Colonic mucosa (tissue), 4 donors: ENCODE data around the gene NTRK3. TPM values are rescaled to one million over a fixed set of nuclear protein-coding genes. Genes with fewer than 3 reads are reported as not detected.

ENCODE experiments used
- DNase-seq: peaks from one replicate; pipeline ENCODE4 v3.0.0-alpha.2; 2020
- H3K27ac ChIP-seq: fragments of 200-600 bp; one replicate; pipeline ENCODE4 v1.8.0; 2021
- H3K27me3 ChIP-seq: fragments of 200-600 bp; one replicate; pipeline ENCODE4 v1.8.0; 2021
- H3K36me3 ChIP-seq: fragments of 200-600 bp; one replicate; pipeline ENCODE4 v1.8.0; 2021
- H3K4me1 ChIP-seq: fragments of 200-600 bp; one replicate; pipeline ENCODE4 v1.8.0; 2021; ENCODE audit warnings: mild to moderate bottlenecking
- H3K4me3 ChIP-seq: fragments of 200-600 bp; one replicate; pipeline ENCODE4 v1.8.0; 2021
- H3K9ac ChIP-seq, 2 donors: one replicate each; pipeline ENCODE4 v1.7.0; 2013; ENCODE audit warnings: control low read depth in 2 of 2, low read depth in 2 of 2, low read length in 2 of 2
- H3K9me3 ChIP-seq: fragments of 200-600 bp; one replicate; pipeline ENCODE4 v1.8.0; 2021
- CTCF ChIP-seq: fragments of 200-600 bp; IDR thresholded peaks from one replicate; pipeline ENCODE4 v1.8.0; 2022; ENCODE audit warnings: antibody characterized with exemption, mild to moderate bottlenecking
- intact Hi-C: fragments of 100-400 bp; cut with DNase I; formaldehyde crosslinking; loops from one replicate; pipeline ENCODE4 v1.14.1; 2022
- total RNA-seq, 2 donors: library from RNA; stranded (reverse); fragmentation: NEBNext Ultra II Directional in 1 of 2; extraction: Animal tissue kit (Norgen Biotek cat#: 25700) in 1 of 2; gene quantifications; one replicate each; pipeline ENCODE4 v1.2.1, GENCODE V29; 2021
- donor health status: healthy.
- donor health status: DM: no; HTN: no; CAD: no.
- donor health status: DM: no; HTN: no; CAD: no.

The NTRK3 gene
- total RNA-seq, 2 donors from 2014 or later = 1.2 to 1.5 TPM

DNA sequence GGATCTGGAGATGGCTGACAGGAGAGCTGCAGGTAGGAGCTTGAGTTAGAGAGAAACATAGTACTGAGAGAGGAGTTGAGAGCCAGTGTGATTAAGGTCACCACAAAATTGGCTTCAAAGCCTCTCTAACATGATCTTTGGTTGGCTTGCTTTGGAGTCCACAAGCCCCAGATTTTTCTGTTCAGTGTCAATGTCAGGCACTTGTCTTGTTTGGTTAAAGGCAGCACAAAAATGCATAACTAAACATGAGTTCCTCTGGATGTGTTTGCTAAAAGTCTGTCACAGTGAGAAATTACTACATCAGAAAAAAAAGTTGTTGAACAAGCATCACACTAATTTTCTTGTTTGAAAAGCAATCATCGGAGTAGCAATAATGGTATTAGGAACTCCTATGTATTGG, 440.5 kb downstream of the NTRK3 start:
- Histone ChIP-seq H3K27me3 (no peaks in the 10 kb centered on the region), H3K36me3 (no peaks in the 10 kb centered on the region), H3K9me3 (no peaks in the 10 kb centered on the region), H3K9ac (no peak overlapping the region), H3K4me1 (no peaks in the 10 kb centered on the region), H3K4me3 (no peak overlapping the region), H3K27ac (no peak overlapping the region)
- no peak for TF ChIP-seq CTCF
- intact Hi-C loops = no loop called here
- DNase-seq = no peak

Other genes with a start within 250 kb of the NTRK3 start
- 10 to 100 TPM; 20.6 to 40.6 TPM for gene MRPL46, start 210.6 kb upstream of the NTRK3 start, total RNA-seq
- gene MRPS11, start 211.0 kb upstream of the NTRK3 start, total RNA-seq = 10 to 100 TPM; 45.7 to 73.6 TPM